H1 (cell line): ENCODE measurements around the gene PTPN9. TPM values are rescaled to one million over a fixed set of nuclear protein-coding genes. Genes with fewer than 3 reads are reported as not detected.

Source experiments
- CREB1 ChIP-seq: IDR thresholded peaks from 2 replicates; pipeline ENCODE4 v1.6.1; 2012; ENCODE audit warnings: inconsistent platforms
- E2F6 ChIP-seq: IDR thresholded peaks from 2 replicates; pipeline ENCODE4 v1.6.1; 2012; ENCODE audit warnings: inconsistent platforms
- KDM1A ChIP-seq: fragments of 200-600, 300-600 bp; sonication (generic); IDR thresholded peaks from 2 replicates; pipeline ENCODE4 v1.7.1; 2016; ENCODE audit warnings: mild to moderate bottlenecking, low read length, borderline replicate concordance
- KDM4A ChIP-seq: IDR thresholded peaks from one replicate; pipeline ENCODE4 v1.7.1; 2012; ENCODE audit warnings: low read depth, mild to moderate bottlenecking, moderate library complexity, low read length, inconsistent platforms; ENCODE audit not compliant: severe bottlenecking
- NANOG ChIP-seq: IDR thresholded peaks from 2 replicates; pipeline ENCODE4 v1.6.1; 2011; ENCODE audit warnings: low read length, low read depth, mild to moderate bottlenecking, inconsistent platforms; ENCODE audit not compliant: insufficient read depth, poor library complexity, severe bottlenecking
- RAD21 ChIP-seq, 2 experiments: IDR thresholded peaks in 1 of 2; conservative IDR thresholded peaks in 1 of 2; 2 replicates each; pipeline ENCODE4 v1.6.1; 2011; ENCODE audit warnings: low read depth in 2 of 2, low read length in 2 of 2, improper control_type of control experiment in 1 of 2, inconsistent platforms in 1 of 2, mild to moderate bottlenecking in 1 of 2, moderate library complexity in 1 of 2
- SIX5 ChIP-seq: IDR thresholded peaks from 2 replicates; pipeline ENCODE4 v1.6.1; 2011; ENCODE audit warnings: mild to moderate bottlenecking, low read depth, low read length
- polyA plus RNA-seq, 7 experiments: library from polyadenylated mRNA; depleted of rRNA in 3 of 7; stranded (reverse) in 5 of 7; unstranded in 2 of 7; fragments of >200 nt in 5 of 7; fragments of 200-250 nt in 2 of 7; gene quantifications; 1 replicate in 5 of 7; 2 replicates in 1 of 7; 4 replicates in 1 of 7; pipeline versions ENCODE4 v1.2.1 to v1.2.3, GENCODE V29; 2011 to 2013; ENCODE audit warnings: missing spikeins in 2 of 7, mixed read lengths in 2 of 7
- total RNA-seq: library from RNA; stranded (reverse); fragmentation: NEBNext Ultra II Directional; extraction: Animal tissue kit (Norgen Biotek cat#: 25700); gene quantifications from 2 replicates; pipeline ENCODE4 v1.2.1, GENCODE V29; 2021
- TF ChIP-seq, protein P1 (sequence below): fragments of 300-600 bp; sonication (generic); IDR thresholded peaks from 2 replicates; pipeline ENCODE4 v1.7.1; 2012; ENCODE audit warnings: low read length, moderate library complexity, mild to moderate bottlenecking, inconsistent platforms; ENCODE audit not compliant: insufficient replicate concordance

The PTPN9 gene
- total and polyA plus RNA-seq, 2 of the 8 experiments (the other 6 are each of a cell fraction or from before 2014, with no cell fraction given), result 46.6 to 57.4 TPM

GRCh38 chr15:75452865-75453702, 126.0 kb downstream of the PTPN9 start (continued):
- TF ChIP-seq RAD21 (IDR thresholded peaks at IDR 0.05 in 1 of 2, conservative IDR thresholded peaks at IDR 0.05 in 1 of 2; ENCODE audit: low read depth in 2 of 2, low read length in 2 of 2) (peak in 1 of 2 experiments; percentile 38; a peak in 1 of 4 replicates), CREB1 (peak; percentile 67; the same call in 1 of the 2 replicates), E2F6 (peak; percentile 19; the same call in 1 of the 2 replicates), KDM1A (no peak), SIX5 (no peak), NANOG (no peak), KDM4A (no peak)
- TF ChIP-seq, protein P1, sequence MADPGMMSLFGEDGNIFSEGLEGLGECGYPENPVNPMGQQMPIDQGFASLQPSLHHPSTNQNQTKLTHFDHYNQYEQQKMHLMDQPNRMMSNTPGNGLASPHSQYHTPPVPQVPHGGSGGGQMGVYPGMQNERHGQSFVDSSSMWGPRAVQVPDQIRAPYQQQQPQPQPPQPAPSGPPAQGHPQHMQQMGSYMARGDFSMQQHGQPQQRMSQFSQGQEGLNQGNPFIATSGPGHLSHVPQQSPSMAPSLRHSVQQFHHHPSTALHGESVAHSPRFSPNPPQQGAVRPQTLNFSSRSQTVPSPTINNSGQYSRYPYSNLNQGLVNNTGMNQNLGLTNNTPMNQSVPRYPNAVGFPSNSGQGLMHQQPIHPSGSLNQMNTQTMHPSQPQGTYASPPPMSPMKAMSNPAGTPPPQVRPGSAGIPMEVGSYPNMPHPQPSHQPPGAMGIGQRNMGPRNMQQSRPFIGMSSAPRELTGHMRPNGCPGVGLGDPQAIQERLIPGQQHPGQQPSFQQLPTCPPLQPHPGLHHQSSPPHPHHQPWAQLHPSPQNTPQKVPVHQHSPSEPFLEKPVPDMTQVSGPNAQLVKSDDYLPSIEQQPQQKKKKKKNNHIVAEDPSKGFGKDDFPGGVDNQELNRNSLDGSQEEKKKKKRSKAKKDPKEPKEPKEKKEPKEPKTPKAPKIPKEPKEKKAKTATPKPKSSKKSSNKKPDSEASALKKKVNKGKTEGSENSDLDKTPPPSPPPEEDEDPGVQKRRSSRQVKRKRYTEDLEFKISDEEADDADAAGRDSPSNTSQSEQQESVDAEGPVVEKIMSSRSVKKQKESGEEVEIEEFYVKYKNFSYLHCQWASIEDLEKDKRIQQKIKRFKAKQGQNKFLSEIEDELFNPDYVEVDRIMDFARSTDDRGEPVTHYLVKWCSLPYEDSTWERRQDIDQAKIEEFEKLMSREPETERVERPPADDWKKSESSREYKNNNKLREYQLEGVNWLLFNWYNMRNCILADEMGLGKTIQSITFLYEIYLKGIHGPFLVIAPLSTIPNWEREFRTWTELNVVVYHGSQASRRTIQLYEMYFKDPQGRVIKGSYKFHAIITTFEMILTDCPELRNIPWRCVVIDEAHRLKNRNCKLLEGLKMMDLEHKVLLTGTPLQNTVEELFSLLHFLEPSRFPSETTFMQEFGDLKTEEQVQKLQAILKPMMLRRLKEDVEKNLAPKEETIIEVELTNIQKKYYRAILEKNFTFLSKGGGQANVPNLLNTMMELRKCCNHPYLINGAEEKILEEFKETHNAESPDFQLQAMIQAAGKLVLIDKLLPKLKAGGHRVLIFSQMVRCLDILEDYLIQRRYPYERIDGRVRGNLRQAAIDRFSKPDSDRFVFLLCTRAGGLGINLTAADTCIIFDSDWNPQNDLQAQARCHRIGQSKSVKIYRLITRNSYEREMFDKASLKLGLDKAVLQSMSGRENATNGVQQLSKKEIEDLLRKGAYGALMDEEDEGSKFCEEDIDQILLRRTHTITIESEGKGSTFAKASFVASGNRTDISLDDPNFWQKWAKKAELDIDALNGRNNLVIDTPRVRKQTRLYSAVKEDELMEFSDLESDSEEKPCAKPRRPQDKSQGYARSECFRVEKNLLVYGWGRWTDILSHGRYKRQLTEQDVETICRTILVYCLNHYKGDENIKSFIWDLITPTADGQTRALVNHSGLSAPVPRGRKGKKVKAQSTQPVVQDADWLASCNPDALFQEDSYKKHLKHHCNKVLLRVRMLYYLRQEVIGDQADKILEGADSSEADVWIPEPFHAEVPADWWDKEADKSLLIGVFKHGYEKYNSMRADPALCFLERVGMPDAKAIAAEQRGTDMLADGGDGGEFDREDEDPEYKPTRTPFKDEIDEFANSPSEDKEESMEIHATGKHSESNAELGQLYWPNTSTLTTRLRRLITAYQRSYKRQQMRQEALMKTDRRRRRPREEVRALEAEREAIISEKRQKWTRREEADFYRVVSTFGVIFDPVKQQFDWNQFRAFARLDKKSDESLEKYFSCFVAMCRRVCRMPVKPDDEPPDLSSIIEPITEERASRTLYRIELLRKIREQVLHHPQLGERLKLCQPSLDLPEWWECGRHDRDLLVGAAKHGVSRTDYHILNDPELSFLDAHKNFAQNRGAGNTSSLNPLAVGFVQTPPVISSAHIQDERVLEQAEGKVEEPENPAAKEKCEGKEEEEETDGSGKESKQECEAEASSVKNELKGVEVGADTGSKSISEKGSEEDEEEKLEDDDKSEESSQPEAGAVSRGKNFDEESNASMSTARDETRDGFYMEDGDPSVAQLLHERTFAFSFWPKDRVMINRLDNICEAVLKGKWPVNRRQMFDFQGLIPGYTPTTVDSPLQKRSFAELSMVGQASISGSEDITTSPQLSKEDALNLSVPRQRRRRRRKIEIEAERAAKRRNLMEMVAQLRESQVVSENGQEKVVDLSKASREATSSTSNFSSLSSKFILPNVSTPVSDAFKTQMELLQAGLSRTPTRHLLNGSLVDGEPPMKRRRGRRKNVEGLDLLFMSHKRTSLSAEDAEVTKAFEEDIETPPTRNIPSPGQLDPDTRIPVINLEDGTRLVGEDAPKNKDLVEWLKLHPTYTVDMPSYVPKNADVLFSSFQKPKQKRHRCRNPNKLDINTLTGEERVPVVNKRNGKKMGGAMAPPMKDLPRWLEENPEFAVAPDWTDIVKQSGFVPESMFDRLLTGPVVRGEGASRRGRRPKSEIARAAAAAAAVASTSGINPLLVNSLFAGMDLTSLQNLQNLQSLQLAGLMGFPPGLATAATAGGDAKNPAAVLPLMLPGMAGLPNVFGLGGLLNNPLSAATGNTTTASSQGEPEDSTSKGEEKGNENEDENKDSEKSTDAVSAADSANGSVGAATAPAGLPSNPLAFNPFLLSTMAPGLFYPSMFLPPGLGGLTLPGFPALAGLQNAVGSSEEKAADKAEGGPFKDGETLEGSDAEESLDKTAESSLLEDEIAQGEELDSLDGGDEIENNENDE, result no peak
